Measurements from ENCODE around the gene TBC1D8B. TPM values are rescaled to one million over a fixed set of nuclear protein-coding genes. Genes with fewer than 3 reads are reported as not detected.

TBC1D8B gene
- total RNA-seq, 1 experiment from 2014 or later, result 9.2 TPM

DNA sequence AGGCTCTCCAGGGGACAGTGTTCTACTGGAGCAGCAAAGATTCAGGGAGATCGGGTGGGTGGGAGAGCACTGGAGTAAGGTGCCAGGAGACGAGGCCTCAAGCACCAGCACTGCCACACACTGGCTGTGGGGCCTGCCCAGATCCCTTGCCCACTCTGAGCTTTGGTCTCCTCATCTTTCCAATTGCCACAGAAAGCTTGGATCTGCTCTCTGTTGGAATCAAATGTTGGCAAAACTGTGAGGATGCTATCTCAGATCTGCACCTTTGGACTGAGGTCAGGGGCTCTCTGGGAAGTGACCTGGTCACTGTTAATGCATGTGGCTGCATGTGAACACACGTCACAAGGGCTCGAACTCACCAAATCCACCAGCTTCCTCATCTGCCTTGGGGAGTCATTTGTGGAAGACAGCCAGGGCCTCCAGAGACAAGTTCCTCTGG is 99.3 kb downstream of the TBC1D8B start:
- no peaks in the 10 kb centered on the region for H3K27me3 ChIP-seq (ENCODE audit: insufficient read depth, low read length)
- no peaks in the 10 kb centered on the region for H3K9me2 ChIP-seq (ENCODE audit: insufficient read depth)
- no peak overlapping the region for H3K27ac ChIP-seq (ENCODE audit: low read depth, low read length)
- no peak for ATAC-seq
- no peaks in the 10 kb centered on the region for H3K36me3 ChIP-seq (ENCODE audit: control insufficient read depth in 1 of 2, insufficient read depth in 2 of 2, low read length in 2 of 2)
- no peaks in the 10 kb centered on the region for H3K79me2 ChIP-seq (ENCODE audit: insufficient read depth, low read length)
- CTCF ChIA-PET, result no interaction called here
- RAD21 ChIA-PET (ENCODE audit: low non-redundant PET in 1 of 2, low total read pairs in 2 of 2, uncharacterized antibody in 2 of 2, unreplicated experiment in 2 of 2), result no interaction called here
- H3K4me2 ChIP-seq (ENCODE audit: low read length), result no peak overlapping the region
- H3K4me3 ChIP-seq (replicated peaks in 1 of 2; ENCODE audit: low read depth in 1 of 2, low read length in 2 of 2), result no peak overlapping the region
- H3K9me3 ChIP-seq (ENCODE audit: control insufficient read depth in 1 of 2, insufficient read depth in 1 of 2, low read depth in 1 of 2, low read length in 2 of 2), result no peaks in the 10 kb centered on the region
- TF ChIP-seq, protein P1, sequence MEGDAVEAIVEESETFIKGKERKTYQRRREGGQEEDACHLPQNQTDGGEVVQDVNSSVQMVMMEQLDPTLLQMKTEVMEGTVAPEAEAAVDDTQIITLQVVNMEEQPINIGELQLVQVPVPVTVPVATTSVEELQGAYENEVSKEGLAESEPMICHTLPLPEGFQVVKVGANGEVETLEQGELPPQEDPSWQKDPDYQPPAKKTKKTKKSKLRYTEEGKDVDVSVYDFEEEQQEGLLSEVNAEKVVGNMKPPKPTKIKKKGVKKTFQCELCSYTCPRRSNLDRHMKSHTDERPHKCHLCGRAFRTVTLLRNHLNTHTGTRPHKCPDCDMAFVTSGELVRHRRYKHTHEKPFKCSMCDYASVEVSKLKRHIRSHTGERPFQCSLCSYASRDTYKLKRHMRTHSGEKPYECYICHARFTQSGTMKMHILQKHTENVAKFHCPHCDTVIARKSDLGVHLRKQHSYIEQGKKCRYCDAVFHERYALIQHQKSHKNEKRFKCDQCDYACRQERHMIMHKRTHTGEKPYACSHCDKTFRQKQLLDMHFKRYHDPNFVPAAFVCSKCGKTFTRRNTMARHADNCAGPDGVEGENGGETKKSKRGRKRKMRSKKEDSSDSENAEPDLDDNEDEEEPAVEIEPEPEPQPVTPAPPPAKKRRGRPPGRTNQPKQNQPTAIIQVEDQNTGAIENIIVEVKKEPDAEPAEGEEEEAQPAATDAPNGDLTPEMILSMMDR (IDR thresholded peaks at IDR 0.05 in 2 of 3, conservative IDR thresholded peaks at IDR 0.05 in 1 of 3; ENCODE audit: borderline replicate concordance in 1 of 3, insufficient read depth in 1 of 3, low read depth in 2 of 3, low read length in 2 of 3), result no peak
- TF ChIP-seq SRF (IDR thresholded peaks at IDR 0.05; ENCODE audit: low read depth) (no peak), SIN3A (IDR thresholded peaks at IDR 0.05; ENCODE audit: low read depth) (no peak), ZFX (IDR thresholded peaks at IDR 0.05) (no peak), POLR2A (IDR thresholded peaks at IDR 0.05; ENCODE audit: borderline replicate concordance, extremely low read depth, insufficient read depth, insufficient read length) (no peak), TCF7L2 (IDR thresholded peaks at IDR 0.05; ENCODE audit: borderline replicate concordance, extremely low read depth, insufficient read depth, insufficient read length) (no peak)
- BruUV-seq (replicated peaks), result no TSS peak
- H2AFZ ChIP-seq (ENCODE audit: low read depth, low read length, poor library complexity, severe bottlenecking), result no peak overlapping the region
- no peak for DNase-seq (ENCODE audit: low read depth, low spot score)
- intact Hi-C loops (cut with micrococcal nuclease), result no loop called here
- H3K9ac ChIP-seq (ENCODE audit: low read length), result no peak overlapping the region
- POLR2A ChIA-PET, result no interaction called here
- H3K4me1 ChIP-seq (ENCODE audit: control insufficient read depth in 1 of 2, insufficient read depth in 2 of 2, low read length in 2 of 2), result peaks cover 5 to 21% of the 10 kb centered on the region in 2 experiments; a peak in 3 of 4 replicates
- H4K20me1 ChIP-seq (ENCODE audit: insufficient read depth), result no peaks in the 10 kb centered on the region

DNA sequence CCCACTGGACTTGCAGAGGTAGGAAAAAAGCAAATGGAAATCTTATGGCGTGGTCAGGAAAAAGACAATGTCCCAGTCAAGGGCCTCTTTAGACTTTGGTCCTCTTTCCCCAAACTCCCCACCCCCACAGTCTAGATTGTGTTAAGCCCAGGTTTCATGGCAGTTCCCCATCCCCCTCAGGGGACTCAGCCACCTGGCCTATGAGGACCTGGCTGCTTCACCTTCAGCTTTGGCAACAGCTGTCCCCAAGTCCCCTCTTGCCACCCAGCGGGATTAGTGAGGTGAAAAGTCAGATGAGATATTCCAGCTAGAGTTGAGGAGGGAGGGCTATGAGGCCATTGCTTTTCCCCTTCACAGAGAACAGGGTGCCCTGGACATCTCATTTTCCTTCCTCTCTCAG is 100.2 kb downstream of the TBC1D8B start:
- ChIA-PET CTCF (interaction anchor here (1.6 kb wide), 1 partner anchor 57 kb away, joined by 5 read pairs; no protein-coding TSS in a partner anchor), POLR2A (no interaction called here)
- H3K4me2 ChIP-seq (ENCODE audit: low read length), result no peak overlapping the region
- no peak for TF ChIP-seq FOSL1 (IDR thresholded peaks at IDR 0.05; ENCODE audit: low read depth)
- TF ChIP-seq, protein P2, sequence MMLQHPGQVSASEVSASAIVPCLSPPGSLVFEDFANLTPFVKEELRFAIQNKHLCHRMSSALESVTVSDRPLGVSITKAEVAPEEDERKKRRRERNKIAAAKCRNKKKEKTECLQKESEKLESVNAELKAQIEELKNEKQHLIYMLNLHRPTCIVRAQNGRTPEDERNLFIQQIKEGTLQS (IDR thresholded peaks at IDR 0.05), result no peak
- no peak for TF ChIP-seq POLR2A (IDR thresholded peaks at IDR 0.05; ENCODE audit: borderline replicate concordance, extremely low read depth, insufficient read depth, insufficient read length)
- no peak for TF ChIP-seq EGR1 (IDR thresholded peaks at IDR 0.05; ENCODE audit: low read depth)
- TF ChIP-seq SP1 (IDR thresholded peaks at IDR 0.05; ENCODE audit: low read depth), result no peak
- TF ChIP-seq CEBPB (IDR thresholded peaks at IDR 0.05; ENCODE audit: low read depth), result no peak
- no peak for TF ChIP-seq EZH2phosphoT487 (IDR thresholded peaks at IDR 0.05; ENCODE audit: borderline replicate concordance)
- TF ChIP-seq JUND (IDR thresholded peaks at IDR 0.05), result no peak
- no peak for TF ChIP-seq RAD21 (IDR thresholded peaks at IDR 0.05; ENCODE audit: low read depth)
- TF ChIP-seq, protein P3, sequence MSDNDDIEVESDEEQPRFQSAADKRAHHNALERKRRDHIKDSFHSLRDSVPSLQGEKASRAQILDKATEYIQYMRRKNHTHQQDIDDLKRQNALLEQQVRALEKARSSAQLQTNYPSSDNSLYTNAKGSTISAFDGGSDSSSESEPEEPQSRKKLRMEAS (IDR thresholded peaks at IDR 0.05), result no peak
- TF ChIP-seq SRF (IDR thresholded peaks at IDR 0.05; ENCODE audit: low read depth), result no peak
- TF ChIP-seq, protein P1 (IDR thresholded peaks at IDR 0.05 in 2 of 3, conservative IDR thresholded peaks at IDR 0.05 in 1 of 3; ENCODE audit: borderline replicate concordance in 1 of 3, insufficient read depth in 1 of 3, low read depth in 2 of 3, low read length in 2 of 3), result no peak
- TF ChIP-seq SIN3A (IDR thresholded peaks at IDR 0.05; ENCODE audit: low read depth), result no peak

More for the DNA sequence above, 100.2 kb downstream of the TBC1D8B start:
- BruUV-seq (replicated peaks), result no TSS peak
- H3K4me3 ChIP-seq (replicated peaks in 1 of 2; ENCODE audit: low read depth in 1 of 2, low read length in 2 of 2), result no peak overlapping the region
- no peaks in the 10 kb centered on the region for H3K9me3 ChIP-seq (ENCODE audit: control insufficient read depth in 1 of 2, insufficient read depth in 1 of 2, low read depth in 1 of 2, low read length in 2 of 2)
- DNase-seq (ENCODE audit: low read depth, low spot score), result no peak
- RAD21 ChIA-PET (ENCODE audit: low non-redundant PET in 1 of 2, low total read pairs in 2 of 2, uncharacterized antibody in 2 of 2, unreplicated experiment in 2 of 2), result no interaction called here
- intact Hi-C loops (cut with micrococcal nuclease), result no loop called here
- ATAC-seq, result no peak
- no peaks in the 10 kb centered on the region for H3K36me3 ChIP-seq (ENCODE audit: control insufficient read depth in 1 of 2, insufficient read depth in 2 of 2, low read length in 2 of 2)
- H3K27ac ChIP-seq (ENCODE audit: low read depth, low read length), result no peak overlapping the region
- no peaks in the 10 kb centered on the region for H3K79me2 ChIP-seq (ENCODE audit: insufficient read depth, low read length)
- H3K4me1 ChIP-seq (ENCODE audit: control insufficient read depth in 1 of 2, insufficient read depth in 2 of 2, low read length in 2 of 2), result peaks cover 5 to 14% of the 10 kb centered on the region in 2 experiments; a peak in 3 of 4 replicates
- H3K9ac ChIP-seq (ENCODE audit: low read length), result no peak overlapping the region
- no peaks in the 10 kb centered on the region for H3K9me2 ChIP-seq (ENCODE audit: insufficient read depth)
- no peak overlapping the region for H2AFZ ChIP-seq (ENCODE audit: low read depth, low read length, poor library complexity, severe bottlenecking)
- no peaks in the 10 kb centered on the region for H3K27me3 ChIP-seq (ENCODE audit: insufficient read depth, low read length)
- H4K20me1 ChIP-seq (ENCODE audit: insufficient read depth), result no peaks in the 10 kb centered on the region

All from HCT116 (cell line).